HepG2 (cell line): ENCODE measurements around the gene AAMP. TPM values are rescaled to one million over a fixed set of nuclear protein-coding genes. Genes with fewer than 3 reads are reported as not detected.

ENCODE experiments used
- ARNT2 ChIP-seq: sonication (generic); formaldehyde crosslinking; IDR thresholded peaks from 2 replicates; pipeline ENCODE4 v1.8.0; 2022; ENCODE audit warnings: mild to moderate bottlenecking, low read depth, missing genetic modification reagents, moderate library complexity
- BRCA1 ChIP-seq: sonication (generic); formaldehyde crosslinking; IDR thresholded peaks from 2 replicates; pipeline ENCODE4 v1.4.0; 2020; ENCODE audit warnings: missing genetic modification reagents
- CBX5 ChIP-seq: sonication (generic); formaldehyde crosslinking; IDR thresholded peaks from 2 replicates; pipeline ENCODE4 v1.4.0; 2020; ENCODE audit warnings: missing genetic modification reagents, borderline replicate concordance
- MATR3 ChIP-seq: sonication (generic); formaldehyde crosslinking; IDR thresholded peaks from 2 replicates; pipeline ENCODE4 v1.4.0; 2020; ENCODE audit warnings: missing genetic modification reagents
- MYNN ChIP-seq: sonication (generic); formaldehyde crosslinking; IDR thresholded peaks from 2 replicates; pipeline ENCODE4 v1.4.0; 2020; ENCODE audit warnings: mild to moderate bottlenecking, low read depth, missing genetic modification reagents
- NFE2L1 ChIP-seq: sonication (generic); formaldehyde crosslinking; IDR thresholded peaks from 2 replicates; pipeline ENCODE4 v1.4.0; 2020; ENCODE audit warnings: missing genetic modification reagents, mild to moderate bottlenecking, borderline replicate concordance
- NR1H2 ChIP-seq: sonication (generic); formaldehyde crosslinking; IDR thresholded peaks from 2 replicates; pipeline ENCODE4 v1.8.1; 2022; ENCODE audit warnings: low read depth, missing genetic modification reagents, borderline replicate concordance
- PCBP2 ChIP-seq: fragments of 200-400 bp; formaldehyde crosslinking; optimal IDR thresholded peaks from 2 replicates; pipeline ENCODE3; 2018; ENCODE audit warnings: low read length, low read depth; ENCODE audit not compliant: poor library complexity, severe bottlenecking
- POLR2A ChIP-seq, 2 experiments: IDR thresholded peaks; 2 replicates each; pipeline ENCODE4 v1.6.1; 2011; ENCODE audit warnings: low read depth in 2 of 2, low read length in 2 of 2, mild to moderate bottlenecking in 1 of 2, moderate library complexity in 1 of 2; ENCODE audit not compliant: insufficient read depth in 1 of 2
- RXRA ChIP-seq: sonication (generic); formaldehyde crosslinking; IDR thresholded peaks from 2 replicates; pipeline ENCODE4 v1.5.1; 2020; ENCODE audit warnings: missing genetic modification reagents
- SP5 ChIP-seq: IDR thresholded peaks from 2 replicates; pipeline ENCODE4 v1.6.1; 2016; ENCODE audit warnings: low read depth, borderline replicate concordance
- TCF7 ChIP-seq: sonication (generic); IDR thresholded peaks from 2 replicates; pipeline ENCODE4 v1.6.1; 2016; ENCODE audit warnings: antibody characterized with exemption, low read depth
- TGIF2 ChIP-seq: IDR thresholded peaks from 2 replicates; pipeline ENCODE4 v1.6.1; 2016; ENCODE audit warnings: control low read depth, missing compliant biosample characterization
- ZFP36L1 ChIP-seq: sonication (generic); formaldehyde crosslinking; IDR thresholded peaks from 2 replicates; pipeline ENCODE4 v1.8.0; 2022; ENCODE audit warnings: mild to moderate bottlenecking, missing genetic modification reagents, moderate library complexity
- ZNF468 ChIP-seq: sonication (generic); formaldehyde crosslinking; IDR thresholded peaks from 2 replicates; pipeline ENCODE4 v1.8.0; 2022; ENCODE audit warnings: mild to moderate bottlenecking, moderate library complexity, missing genetic modification reagents
- ZNF644 ChIP-seq: IDR thresholded peaks from 2 replicates; pipeline ENCODE4 v1.6.1; 2016; ENCODE audit warnings: low read depth
- ZNF703 ChIP-seq: sonication (generic); formaldehyde crosslinking; IDR thresholded peaks from 2 replicates; pipeline ENCODE4 v1.5.1; 2020; ENCODE audit warnings: missing genetic modification reagents, mild to moderate bottlenecking, moderate library complexity, borderline replicate concordance
- ZNF709 ChIP-seq: sonication (generic); formaldehyde crosslinking; IDR thresholded peaks from 2 replicates; pipeline ENCODE4 v1.5.0; 2020; ENCODE audit warnings: mild to moderate bottlenecking, missing genetic modification reagents
- ZNF749 ChIP-seq: sonication (generic); formaldehyde crosslinking; IDR thresholded peaks from 2 replicates; pipeline ENCODE4 v1.8.0; 2022; ENCODE audit warnings: mild to moderate bottlenecking, missing genetic modification reagents, moderate library complexity, borderline replicate concordance
- ZNF761 ChIP-seq: sonication (generic); formaldehyde crosslinking; conservative IDR thresholded peaks from 2 replicates; pipeline ENCODE4 v1.4.0; 2020; ENCODE audit warnings: mild to moderate bottlenecking, missing genetic modification reagents
- ZNF879 ChIP-seq: sonication (generic); formaldehyde crosslinking; IDR thresholded peaks from 2 replicates; pipeline ENCODE4 v1.8.1; 2023; ENCODE audit warnings: missing genetic modification reagents
- polyA plus RNA-seq, 8 experiments: library from polyadenylated mRNA; depleted of rRNA in 3 of 8; stranded (reverse) in 7 of 8; unstranded in 1 of 8; fragments of >200 nt; fragmentation: Illumina TruSeq in 4 of 8; extraction: Trizol in 4 of 8; gene quantifications; 2 replicates each; pipeline versions ENCODE4 v1.2.1 to v1.2.3, GENCODE V29; 2011 to 2016; ENCODE audit warnings: low read depth in 4 of 8, missing spikeins in 1 of 8, mixed read lengths in 1 of 8; ENCODE audit not compliant: insufficient read depth in 1 of 8
- total RNA-seq, 5 experiments: library from RNA; depleted of rRNA; stranded (reverse); fragments of >200 nt; fragmentation: Illumina TruSeq; extraction: Trizol; gene quantifications; 2 replicates each; pipeline ENCODE4 v1.2.3, GENCODE V29; 2016; ENCODE audit warnings: low read depth in 1 of 5
- TF ChIP-seq, protein P1 (sequence below): sonication (generic); formaldehyde crosslinking; IDR thresholded peaks from 2 replicates; pipeline ENCODE4 v1.5.0; 2020; ENCODE audit warnings: mild to moderate bottlenecking, missing genetic modification reagents
- TF ChIP-seq, protein P2 (sequence below): IDR thresholded peaks from 2 replicates; pipeline ENCODE4 v1.6.1; 2016; ENCODE audit warnings: missing biosample characterization, missing genetic modification reagents, low read depth
- TF ChIP-seq, protein P3 (sequence below): sonication (generic); formaldehyde crosslinking; IDR thresholded peaks from 2 replicates; pipeline ENCODE4 v1.5.1; 2020; ENCODE audit warnings: missing genetic modification reagents, mild to moderate bottlenecking, borderline replicate concordance
- TF ChIP-seq, protein P4 (sequence below): sonication (generic); formaldehyde crosslinking; IDR thresholded peaks from 2 replicates; pipeline ENCODE4 v1.5.1; 2020; ENCODE audit warnings: missing genetic modification reagents, mild to moderate bottlenecking, borderline replicate concordance

The AAMP gene
- total and polyA plus RNA-seq, 2 of the 13 experiments (the other 11 are each of a cell fraction or from before 2014, with no cell fraction given), result 110 to 186 TPM

DNA sequence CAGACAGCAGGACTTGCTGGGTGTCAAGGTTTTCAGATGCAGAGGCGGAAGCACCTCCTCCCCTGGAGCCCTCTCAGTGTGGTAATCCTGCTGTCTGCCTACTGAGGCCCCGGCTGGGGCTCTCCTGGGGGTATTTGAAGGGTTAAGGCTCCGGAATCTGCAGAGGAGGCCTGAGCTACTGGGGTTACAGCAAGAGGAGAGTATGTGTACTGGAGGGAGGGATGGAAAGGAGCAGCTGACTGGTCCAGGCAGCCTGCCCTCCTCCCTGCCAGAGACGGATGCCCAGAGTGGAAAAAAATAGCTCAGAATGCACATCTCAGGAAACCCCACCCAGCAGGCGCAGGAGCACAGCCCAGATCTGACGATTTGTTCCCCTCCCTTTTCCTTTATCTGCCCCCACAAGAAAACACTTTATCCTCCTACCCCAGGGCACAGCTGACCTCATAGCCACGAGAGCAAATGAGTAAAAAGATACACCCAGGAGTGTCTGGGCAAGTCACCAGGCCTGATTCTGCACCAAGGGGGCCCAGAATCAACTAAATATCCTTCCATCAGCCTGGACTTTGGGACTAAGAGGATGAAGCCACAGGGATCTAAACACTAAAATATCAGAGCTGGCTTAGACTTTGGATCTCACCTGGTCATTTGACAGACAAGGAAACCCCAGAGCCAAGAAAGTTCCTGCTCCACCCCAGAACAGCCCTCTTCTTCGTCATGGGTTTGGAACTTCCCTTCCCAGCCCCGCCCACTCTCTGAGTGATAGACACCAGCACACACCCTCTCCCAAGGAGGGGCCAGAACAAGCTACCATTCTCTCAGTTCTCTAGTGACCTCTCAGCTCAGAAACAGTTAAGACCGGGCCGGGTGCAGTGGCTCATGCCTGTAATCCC is 16.9 kb upstream of the AAMP start (continued):
- TF ChIP-seq, protein P1, sequence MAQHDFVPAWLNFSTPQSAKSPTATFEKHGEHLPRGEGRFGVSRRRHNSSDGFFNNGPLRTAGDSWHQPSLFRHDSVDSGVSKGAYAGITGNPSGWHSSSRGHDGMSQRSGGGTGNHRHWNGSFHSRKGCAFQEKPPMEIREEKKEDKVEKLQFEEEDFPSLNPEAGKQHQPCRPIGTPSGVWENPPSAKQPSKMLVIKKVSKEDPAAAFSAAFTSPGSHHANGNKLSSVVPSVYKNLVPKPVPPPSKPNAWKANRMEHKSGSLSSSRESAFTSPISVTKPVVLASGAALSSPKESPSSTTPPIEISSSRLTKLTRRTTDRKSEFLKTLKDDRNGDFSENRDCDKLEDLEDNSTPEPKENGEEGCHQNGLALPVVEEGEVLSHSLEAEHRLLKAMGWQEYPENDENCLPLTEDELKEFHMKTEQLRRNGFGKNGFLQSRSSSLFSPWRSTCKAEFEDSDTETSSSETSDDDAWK, result no peak
- TF ChIP-seq NR1H2 (CRISPR knock-in tag), result no peak
- TF ChIP-seq ZNF468, result no peak
- TF ChIP-seq RXRA (CRISPR knock-in tag), result no peak; the same call in 1 of the 2 replicates
- no peak for TF ChIP-seq CBX5 (CRISPR knock-in tag)
- TF ChIP-seq, protein P2, sequence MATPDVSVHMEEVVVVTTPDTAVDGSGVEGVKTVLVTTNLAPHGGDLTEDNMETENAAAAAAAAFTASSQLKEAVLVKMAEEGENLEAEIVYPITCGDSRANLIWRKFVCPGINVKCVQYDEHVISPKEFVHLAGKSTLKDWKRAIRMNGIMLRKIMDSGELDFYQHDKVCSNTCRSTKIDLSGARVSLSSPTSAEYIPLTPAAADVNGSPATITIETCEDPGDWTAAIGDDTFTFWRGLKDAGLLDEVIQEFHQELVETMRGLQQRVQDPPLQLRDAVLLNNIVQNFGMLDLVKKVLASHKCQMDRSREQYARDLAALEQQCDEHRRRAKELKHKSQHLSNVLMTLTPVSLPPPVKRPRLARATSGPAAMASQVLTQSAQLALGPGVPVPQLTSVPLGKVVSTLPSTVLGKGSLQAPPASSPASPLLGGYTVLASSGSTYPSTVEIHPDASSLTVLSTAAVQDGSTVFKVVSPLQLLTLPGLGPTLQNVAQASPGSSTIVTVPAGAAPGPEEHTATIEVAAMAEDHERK (CRISPR knock-in tag), result no peak
- TF ChIP-seq ARNT2 (CRISPR knock-in tag), result no peak
- TF ChIP-seq ZNF879 (CRISPR knock-in tag), result no peak
- no peak for TF ChIP-seq MATR3 (CRISPR knock-in tag)
- TF ChIP-seq PCBP2, result no peak
- no peak for TF ChIP-seq ZNF644 (CRISPR knock-in tag)
- no peak for TF ChIP-seq ZNF703 (CRISPR knock-in tag)
- TF ChIP-seq MYNN (CRISPR knock-in tag), result no peak
- peak; percentile 88 for TF ChIP-seq SP5 (CRISPR knock-in tag)
- TF ChIP-seq, protein P3, sequence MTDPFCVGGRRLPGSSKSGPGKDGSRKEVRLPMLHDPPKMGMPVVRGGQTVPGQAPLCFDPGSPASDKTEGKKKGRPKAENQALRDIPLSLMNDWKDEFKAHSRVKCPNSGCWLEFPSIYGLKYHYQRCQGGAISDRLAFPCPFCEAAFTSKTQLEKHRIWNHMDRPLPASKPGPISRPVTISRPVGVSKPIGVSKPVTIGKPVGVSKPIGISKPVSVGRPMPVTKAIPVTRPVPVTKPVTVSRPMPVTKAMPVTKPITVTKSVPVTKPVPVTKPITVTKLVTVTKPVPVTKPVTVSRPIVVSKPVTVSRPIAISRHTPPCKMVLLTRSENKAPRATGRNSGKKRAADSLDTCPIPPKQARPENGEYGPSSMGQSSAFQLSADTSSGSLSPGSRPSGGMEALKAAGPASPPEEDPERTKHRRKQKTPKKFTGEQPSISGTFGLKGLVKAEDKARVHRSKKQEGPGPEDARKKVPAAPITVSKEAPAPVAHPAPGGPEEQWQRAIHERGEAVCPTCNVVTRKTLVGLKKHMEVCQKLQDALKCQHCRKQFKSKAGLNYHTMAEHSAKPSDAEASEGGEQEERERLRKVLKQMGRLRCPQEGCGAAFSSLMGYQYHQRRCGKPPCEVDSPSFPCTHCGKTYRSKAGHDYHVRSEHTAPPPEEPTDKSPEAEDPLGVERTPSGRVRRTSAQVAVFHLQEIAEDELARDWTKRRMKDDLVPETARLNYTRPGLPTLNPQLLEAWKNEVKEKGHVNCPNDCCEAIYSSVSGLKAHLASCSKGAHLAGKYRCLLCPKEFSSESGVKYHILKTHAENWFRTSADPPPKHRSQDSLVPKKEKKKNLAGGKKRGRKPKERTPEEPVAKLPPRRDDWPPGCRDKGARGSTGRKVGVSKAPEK (CRISPR knock-in tag), result no peak
- peak; percentile 78; the same call in 1 of the 2 replicates for TF ChIP-seq ZNF761
- TF ChIP-seq ZNF709 (CRISPR knock-in tag), result no peak
- peak; percentile 61 for TF ChIP-seq TGIF2 (CRISPR knock-in tag)
- no peak for TF ChIP-seq TCF7
- TF ChIP-seq ZNF749, result no peak
- TF ChIP-seq ZFP36L1 (CRISPR knock-in tag), result no peak
- no peak; a peak in 1 of 4 replicates for TF ChIP-seq POLR2A (IDR thresholded peaks at IDR 0.05; ENCODE audit: insufficient read depth in 1 of 2, low read depth in 2 of 2, low read length in 2 of 2)
- no peak for TF ChIP-seq BRCA1 (CRISPR knock-in tag)
- TF ChIP-seq, protein P4, sequence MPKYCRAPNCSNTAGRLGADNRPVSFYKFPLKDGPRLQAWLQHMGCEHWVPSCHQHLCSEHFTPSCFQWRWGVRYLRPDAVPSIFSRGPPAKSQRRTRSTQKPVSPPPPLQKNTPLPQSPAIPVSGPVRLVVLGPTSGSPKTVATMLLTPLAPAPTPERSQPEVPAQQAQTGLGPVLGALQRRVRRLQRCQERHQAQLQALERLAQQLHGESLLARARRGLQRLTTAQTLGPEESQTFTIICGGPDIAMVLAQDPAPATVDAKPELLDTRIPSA (CRISPR knock-in tag), result no peak
- no peak for TF ChIP-seq NFE2L1 (CRISPR knock-in tag)
